ENCODE data around the gene NRCAM.

Gene NRCAM

GRCh38 chr7:108114117-108114841 is 342.0 kb downstream of the NRCAM start:
- DNase-seq: no peak

GRCh38 chr7:108112683-108113082 is 343.6 kb downstream of the NRCAM start:
- DNase-seq: no peak

DNA sequence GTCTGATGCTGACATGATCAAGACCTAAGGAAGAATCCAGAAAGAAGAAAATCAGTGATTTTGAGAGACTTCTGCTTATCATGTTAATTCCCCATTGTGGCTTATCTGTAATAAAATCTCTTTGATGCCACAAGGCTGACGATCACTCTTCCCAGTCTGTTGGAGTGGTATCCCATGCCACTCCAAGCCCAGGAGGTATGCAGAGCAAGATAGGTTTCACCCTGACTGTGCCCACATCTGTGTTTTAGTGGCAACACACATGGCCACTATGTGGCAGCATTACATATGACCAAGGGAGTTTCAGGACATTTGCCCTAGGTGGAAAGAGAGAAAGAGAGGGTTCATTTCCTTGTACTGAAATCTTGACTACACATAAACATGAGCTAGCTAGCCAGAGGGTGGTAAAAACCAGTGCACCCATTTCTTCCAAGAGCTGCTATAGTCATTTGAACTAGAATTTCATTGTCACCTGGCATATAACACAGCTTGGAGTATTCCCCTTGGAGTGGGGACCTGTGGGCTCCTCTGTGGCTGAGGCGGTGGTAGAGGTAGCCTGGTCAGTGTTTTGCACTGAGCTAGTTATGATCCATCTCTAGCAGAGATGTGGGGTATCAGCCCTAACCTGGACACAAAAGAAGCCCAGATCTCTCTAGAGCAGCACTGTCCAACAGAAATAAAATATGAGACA is 346.9 kb downstream of the NRCAM start:
- no peak for DNase-seq

GRCh38 chr7:108108131-108108530 is 348.1 kb downstream of the NRCAM start:
- DNase-seq: no peak

DNA sequence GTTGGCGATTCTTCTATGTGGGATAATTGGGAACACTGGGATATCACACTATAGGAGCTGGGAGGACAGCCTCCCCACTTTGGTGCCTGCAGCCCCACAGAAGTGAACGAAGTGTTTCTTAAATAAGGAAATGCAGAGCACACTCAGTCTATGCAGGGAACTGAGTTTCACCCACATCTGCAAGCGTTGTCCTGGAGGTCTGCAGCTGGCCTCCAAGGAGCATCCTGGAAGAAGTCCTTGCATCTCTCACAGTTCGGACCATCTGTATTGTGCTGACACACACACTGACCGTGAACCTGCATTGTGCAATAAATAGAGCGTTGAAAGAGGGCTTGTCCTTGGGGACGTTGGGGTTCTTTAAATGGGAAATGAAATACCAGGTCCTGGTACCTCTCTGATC is 351.9 kb downstream of the NRCAM start:
- DNase-seq: no peak

- DNase-seq: no peak
These were observed 352.5 kb downstream of the NRCAM start for GRCh38 chr7:108103558-108104298.

- DNase-seq: no peak
These were observed 353.4 kb downstream of the NRCAM start for GRCh38 chr7:108102671-108103312.

- no peak for DNase-seq
These were observed 354.5 kb downstream of the NRCAM start for GRCh38 chr7:108101759-108102158.

DNA sequence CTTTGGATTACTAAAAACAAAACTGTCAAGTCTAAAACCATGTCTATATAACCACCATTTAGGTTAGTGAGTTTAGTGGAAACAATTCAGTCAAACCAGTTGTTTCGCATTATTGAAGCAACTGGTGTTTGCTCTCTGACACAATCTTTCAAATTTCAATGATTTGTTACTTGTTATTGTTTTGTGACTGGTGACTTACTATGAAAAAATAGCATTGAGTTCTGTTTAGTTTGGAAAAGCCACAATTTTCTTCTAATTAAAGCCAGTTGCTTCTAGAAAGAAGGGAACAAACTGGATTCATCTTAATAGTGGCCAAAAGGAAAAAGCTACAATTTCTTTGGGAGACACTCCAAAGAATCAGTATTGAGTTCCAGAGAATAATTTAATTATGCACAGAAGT is 356.5 kb downstream of the NRCAM start:
- no peak for DNase-seq

DNA sequence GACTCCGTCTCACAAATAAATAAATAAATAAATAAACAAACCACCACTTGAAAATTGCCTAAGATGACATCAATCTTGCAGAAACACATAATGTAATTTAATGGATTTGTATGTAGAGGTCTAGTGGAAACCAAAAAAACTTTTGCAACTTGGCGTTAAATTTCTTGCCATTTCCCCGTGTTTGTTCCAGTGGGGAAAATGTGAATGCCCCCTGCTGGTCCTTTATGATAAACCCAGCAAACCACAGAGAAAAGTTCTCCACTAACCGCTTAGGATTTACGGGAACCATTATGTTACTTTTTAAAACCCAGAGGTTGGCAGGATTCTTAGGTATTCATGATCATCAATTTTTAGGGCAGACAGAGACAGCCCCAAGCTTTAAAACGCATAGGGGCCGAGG is 358.5 kb downstream of the NRCAM start:
- DNase-seq: no peak
